Breast epithelium (tissue), 3 donors: ENCODE measurements around the gene EAPP.
"Not testable (repeated sequence)": the region's sequence is repeated elsewhere in the genome, so short reads cannot be mapped to it uniquely, and the experiment has no call there.

Source experiments
- POLR2A ChIP-seq: fragments of 450-650 bp; IDR thresholded peaks from one replicate; pipeline ENCODE4 v1.6.1; 2016; ENCODE audit warnings: antibody characterized with exemption, mild to moderate bottlenecking, moderate library complexity
- POLR2AphosphoS5 ChIP-seq, 3 donors: sonication (generic); formaldehyde crosslinking; IDR thresholded peaks; one replicate each; pipeline ENCODE4 v1.6.1; 2017; ENCODE audit warnings: antibody characterized with exemption in 3 of 3
- TF ChIP-seq, protein P1 (sequence below), 3 donors: fragments of 450-650 bp; IDR thresholded peaks; one replicate each; pipeline ENCODE4 v1.5.1; 2016 to 2017; ENCODE audit warnings: antibody characterized with exemption in 3 of 3, mild to moderate bottlenecking in 3 of 3, moderate library complexity in 3 of 3

DNA sequence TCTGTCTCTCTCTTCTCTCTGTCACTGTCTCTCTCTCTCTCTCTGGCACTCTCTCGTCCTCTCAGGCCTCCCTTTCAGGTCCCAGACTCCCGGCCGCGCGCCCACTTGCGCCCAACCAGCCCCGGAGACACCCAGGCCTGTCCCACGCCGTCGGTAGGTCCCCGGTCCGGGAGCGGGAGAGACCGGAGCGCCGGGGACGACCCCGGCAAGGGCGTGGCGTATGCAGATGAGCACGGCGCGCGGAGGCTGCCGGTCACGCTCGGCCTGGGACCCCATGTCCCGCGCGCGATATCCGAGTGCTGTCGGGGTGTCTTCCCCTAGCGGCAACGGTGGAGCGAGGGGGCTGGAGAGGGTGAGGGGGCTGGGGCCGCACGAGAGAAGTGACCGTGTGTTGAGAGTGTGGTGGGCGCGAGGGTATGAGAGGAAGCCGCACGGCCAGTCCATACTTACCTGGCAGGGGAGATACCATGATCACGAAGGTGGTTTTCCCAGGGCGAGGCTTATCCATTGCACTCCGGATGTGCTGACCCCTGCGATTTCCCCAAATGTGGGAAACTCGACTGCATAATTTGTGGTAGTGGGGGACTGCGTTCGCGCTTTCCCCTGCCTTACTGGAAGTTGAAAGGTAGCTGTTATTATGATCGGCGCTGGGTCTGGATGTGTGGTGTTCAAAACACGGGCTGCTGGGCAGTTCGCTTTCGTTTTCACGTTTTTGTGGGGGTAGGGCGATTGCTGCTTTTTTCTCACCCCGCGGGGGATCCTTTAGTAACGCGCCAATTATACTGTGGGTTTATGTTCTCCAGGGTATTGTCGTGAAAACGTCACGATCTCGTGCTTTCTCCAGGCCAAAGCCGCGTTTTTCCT is 7.0 kb upstream of the EAPP start:
- TF ChIP-seq POLR2A; POLR2AphosphoS5 (IDR thresholded peaks at IDR 0.05): not testable (repeated sequence)
- TF ChIP-seq, protein P1, sequence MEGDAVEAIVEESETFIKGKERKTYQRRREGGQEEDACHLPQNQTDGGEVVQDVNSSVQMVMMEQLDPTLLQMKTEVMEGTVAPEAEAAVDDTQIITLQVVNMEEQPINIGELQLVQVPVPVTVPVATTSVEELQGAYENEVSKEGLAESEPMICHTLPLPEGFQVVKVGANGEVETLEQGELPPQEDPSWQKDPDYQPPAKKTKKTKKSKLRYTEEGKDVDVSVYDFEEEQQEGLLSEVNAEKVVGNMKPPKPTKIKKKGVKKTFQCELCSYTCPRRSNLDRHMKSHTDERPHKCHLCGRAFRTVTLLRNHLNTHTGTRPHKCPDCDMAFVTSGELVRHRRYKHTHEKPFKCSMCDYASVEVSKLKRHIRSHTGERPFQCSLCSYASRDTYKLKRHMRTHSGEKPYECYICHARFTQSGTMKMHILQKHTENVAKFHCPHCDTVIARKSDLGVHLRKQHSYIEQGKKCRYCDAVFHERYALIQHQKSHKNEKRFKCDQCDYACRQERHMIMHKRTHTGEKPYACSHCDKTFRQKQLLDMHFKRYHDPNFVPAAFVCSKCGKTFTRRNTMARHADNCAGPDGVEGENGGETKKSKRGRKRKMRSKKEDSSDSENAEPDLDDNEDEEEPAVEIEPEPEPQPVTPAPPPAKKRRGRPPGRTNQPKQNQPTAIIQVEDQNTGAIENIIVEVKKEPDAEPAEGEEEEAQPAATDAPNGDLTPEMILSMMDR (IDR thresholded peaks at IDR 0.05), result not testable (repeated sequence)
